ENCODE data around the gene AIF1L. TPM values are rescaled to one million over a fixed set of nuclear protein-coding genes. Genes with fewer than 3 reads are reported as not detected.

The AIF1L gene
- total and polyA plus RNA-seq, 2 experiments from 2014 or later: 4.2 to 6.0 TPM

DNA sequence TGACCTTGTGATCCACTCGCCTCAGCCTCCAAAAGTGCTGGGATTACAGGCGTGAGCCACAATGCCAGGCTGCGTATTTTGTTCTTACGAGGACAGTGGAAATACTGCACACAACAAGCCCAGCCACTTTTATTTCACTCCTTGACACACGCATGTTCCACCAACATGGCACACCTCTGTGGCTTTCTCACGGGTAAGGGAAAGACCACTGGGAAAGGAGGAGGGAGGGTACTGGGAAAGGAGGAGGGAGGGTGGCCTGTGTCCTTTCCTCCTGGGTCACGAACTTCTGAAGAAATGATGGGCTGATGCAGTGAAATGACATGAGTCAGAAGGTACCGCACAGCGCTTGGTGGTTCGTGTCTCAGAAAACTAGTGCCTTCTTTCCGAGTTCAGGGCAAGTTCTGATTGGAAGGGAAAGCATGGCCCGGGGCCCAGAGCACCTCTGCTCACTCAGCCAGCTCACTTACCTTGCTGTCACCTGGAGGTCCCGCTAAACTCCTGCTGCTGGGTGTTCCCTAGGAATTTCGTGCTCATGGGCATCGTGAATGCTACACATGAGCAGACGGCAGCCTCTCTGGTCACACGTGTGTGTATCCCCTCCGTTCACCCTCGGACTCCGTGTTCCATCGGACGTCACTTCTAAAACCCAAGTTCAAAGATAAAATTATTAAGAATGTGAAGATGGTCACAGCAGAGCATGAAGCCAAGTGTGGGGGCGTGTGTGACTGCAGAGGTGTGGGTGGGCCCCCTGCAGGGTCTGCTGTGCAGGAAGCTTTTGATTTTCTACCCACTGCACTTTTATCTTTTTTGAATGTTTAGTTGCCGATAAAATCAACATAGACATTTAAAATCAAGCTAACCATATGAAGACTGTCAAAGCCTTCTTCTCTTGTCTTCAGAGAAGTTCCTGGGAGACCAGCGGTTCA is 44.5 kb upstream of the AIF1L start:
- H3K27me3 ChIP-seq: no peaks in the 10 kb centered on the region
- H3K27ac ChIP-seq: no peak overlapping the region
- H4K20me1 ChIP-seq (ENCODE audit: insufficient read depth, poor library complexity, severe bottlenecking): no peaks in the 10 kb centered on the region
- WGBS (ENCODE audit: low lambda C conversion rate, missing lambda C conversion rate): 90% methylated on average over 25 of the region's 25 CpGs
- H3K9me3 ChIP-seq (ENCODE audit: low read depth): no peaks in the 10 kb centered on the region
- H2AFZ ChIP-seq: no peak overlapping the region
- DNase-seq (ENCODE audit: low spot score): no peak
- H3K4me2 ChIP-seq: no peak overlapping the region
- H3K79me2 ChIP-seq: no peaks in the 10 kb centered on the region
- TF ChIP-seq EZH2phosphoT487 (IDR thresholded peaks at IDR 0.05; ENCODE audit: low read depth, severe bottlenecking, unreplicated experiment): no peak
- TF ChIP-seq EZH2 (IDR thresholded peaks at IDR 0.05; ENCODE audit: borderline replicate concordance): no peak
- TF ChIP-seq, protein P1, sequence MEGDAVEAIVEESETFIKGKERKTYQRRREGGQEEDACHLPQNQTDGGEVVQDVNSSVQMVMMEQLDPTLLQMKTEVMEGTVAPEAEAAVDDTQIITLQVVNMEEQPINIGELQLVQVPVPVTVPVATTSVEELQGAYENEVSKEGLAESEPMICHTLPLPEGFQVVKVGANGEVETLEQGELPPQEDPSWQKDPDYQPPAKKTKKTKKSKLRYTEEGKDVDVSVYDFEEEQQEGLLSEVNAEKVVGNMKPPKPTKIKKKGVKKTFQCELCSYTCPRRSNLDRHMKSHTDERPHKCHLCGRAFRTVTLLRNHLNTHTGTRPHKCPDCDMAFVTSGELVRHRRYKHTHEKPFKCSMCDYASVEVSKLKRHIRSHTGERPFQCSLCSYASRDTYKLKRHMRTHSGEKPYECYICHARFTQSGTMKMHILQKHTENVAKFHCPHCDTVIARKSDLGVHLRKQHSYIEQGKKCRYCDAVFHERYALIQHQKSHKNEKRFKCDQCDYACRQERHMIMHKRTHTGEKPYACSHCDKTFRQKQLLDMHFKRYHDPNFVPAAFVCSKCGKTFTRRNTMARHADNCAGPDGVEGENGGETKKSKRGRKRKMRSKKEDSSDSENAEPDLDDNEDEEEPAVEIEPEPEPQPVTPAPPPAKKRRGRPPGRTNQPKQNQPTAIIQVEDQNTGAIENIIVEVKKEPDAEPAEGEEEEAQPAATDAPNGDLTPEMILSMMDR (IDR thresholded peaks at IDR 0.05; ENCODE audit: poor library complexity): no peak
- H3K4me3 ChIP-seq: no peak overlapping the region
- no peaks in the 10 kb centered on the region for H3K4me1 ChIP-seq (ENCODE audit: insufficient read depth)
- H3K36me3 ChIP-seq (replicated peaks; ENCODE audit: insufficient read depth, low read depth): no peaks in the 10 kb centered on the region
- no peaks in the 10 kb centered on the region for H3K9me2 ChIP-seq (replicated peaks; ENCODE audit: insufficient read depth)

DNA sequence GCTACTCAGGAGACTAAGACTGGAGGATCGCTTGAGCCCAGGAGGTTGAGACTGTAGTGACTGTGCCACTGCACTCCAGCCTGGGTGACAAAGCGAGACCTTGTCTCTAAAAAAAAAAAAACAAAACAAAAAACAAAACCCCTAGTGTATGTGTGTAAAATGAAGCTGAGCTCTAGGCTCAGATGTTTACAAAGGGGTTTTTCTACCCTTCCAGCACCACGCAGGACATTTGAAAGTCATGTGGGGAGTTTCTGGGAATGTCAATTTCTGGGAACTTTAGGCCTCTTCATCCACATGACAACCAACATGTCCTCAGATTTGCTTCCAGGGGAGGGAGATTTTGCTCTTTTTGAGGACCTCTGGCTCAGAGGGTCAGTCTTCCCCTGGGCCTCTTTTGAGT is 42.4 kb upstream of the AIF1L start:
- WGBS (ENCODE audit: low lambda C conversion rate, missing lambda C conversion rate): 94% methylated on average over 3 of the region's 3 CpGs
- no peaks in the 10 kb centered on the region for H3K9me3 ChIP-seq (ENCODE audit: low read depth)
- H3K4me3 ChIP-seq: no peak overlapping the region
- no peaks in the 10 kb centered on the region for H3K4me1 ChIP-seq (ENCODE audit: insufficient read depth)
- H3K36me3 ChIP-seq (replicated peaks; ENCODE audit: insufficient read depth, low read depth): no peaks in the 10 kb centered on the region
- no peaks in the 10 kb centered on the region for H3K27me3 ChIP-seq
- H2AFZ ChIP-seq: no peak overlapping the region
- no peak for DNase-seq (ENCODE audit: low spot score)
- no peak overlapping the region for H3K27ac ChIP-seq
- H3K9me2 ChIP-seq (replicated peaks; ENCODE audit: insufficient read depth): no peaks in the 10 kb centered on the region
- no peak overlapping the region for H3K4me2 ChIP-seq
- TF ChIP-seq, protein P1 (IDR thresholded peaks at IDR 0.05; ENCODE audit: poor library complexity): no peak
- TF ChIP-seq EZH2 (IDR thresholded peaks at IDR 0.05; ENCODE audit: borderline replicate concordance) (no peak), EZH2phosphoT487 (IDR thresholded peaks at IDR 0.05; ENCODE audit: low read depth, severe bottlenecking, unreplicated experiment) (no peak)
- no peaks in the 10 kb centered on the region for H4K20me1 ChIP-seq (ENCODE audit: insufficient read depth, poor library complexity, severe bottlenecking)
- no peaks in the 10 kb centered on the region for H3K79me2 ChIP-seq

DNA sequence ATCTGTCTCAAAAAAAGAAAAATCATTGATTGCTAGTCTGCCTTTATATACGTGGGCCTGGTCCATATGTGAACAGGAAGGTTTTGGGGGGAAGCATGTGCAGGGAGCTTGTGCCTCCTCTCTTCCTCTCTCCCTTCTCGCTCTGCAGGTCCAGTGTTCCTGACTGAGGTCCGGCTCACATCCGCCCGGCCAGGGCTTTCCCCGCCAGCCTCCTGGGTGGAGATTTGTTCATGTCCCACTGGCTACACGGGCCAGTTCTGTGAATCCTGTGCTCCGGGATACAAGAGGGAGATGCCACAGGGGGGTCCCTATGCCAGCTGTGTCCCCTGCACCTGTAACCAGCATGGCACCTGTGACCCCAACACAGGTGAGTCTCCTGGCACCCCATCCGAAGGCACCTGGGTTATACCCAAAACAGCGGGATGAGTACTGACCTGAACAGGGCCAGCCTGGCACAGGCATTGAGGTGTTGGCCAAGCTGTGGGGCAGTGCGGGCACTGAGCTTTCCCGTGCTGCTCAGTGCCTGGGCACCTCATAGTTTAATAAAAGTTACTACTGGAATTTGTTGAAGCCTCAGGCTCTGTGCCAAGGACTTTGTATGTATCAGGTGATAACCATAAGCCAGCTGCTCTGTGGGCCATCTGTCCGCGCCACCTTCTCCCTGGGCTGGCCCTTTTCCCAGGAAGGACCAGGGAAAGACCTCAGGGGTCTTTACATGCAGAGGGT is 39.4 kb upstream of the AIF1L start:
- no peaks in the 10 kb centered on the region for H3K9me2 ChIP-seq (replicated peaks; ENCODE audit: insufficient read depth)
- no peak overlapping the region for H2AFZ ChIP-seq
- WGBS (ENCODE audit: low lambda C conversion rate, missing lambda C conversion rate): 95% methylated on average over 14 of the region's 14 CpGs
- no peaks in the 10 kb centered on the region for H3K27me3 ChIP-seq
- no peak for DNase-seq (ENCODE audit: low spot score)
- no peak for TF ChIP-seq EZH2 (IDR thresholded peaks at IDR 0.05; ENCODE audit: borderline replicate concordance)
- no peak overlapping the region for H3K4me2 ChIP-seq
- no peaks in the 10 kb centered on the region for H3K36me3 ChIP-seq (replicated peaks; ENCODE audit: insufficient read depth, low read depth)
- H4K20me1 ChIP-seq (ENCODE audit: insufficient read depth, poor library complexity, severe bottlenecking): no peaks in the 10 kb centered on the region
- H3K4me1 ChIP-seq (ENCODE audit: insufficient read depth): no peaks in the 10 kb centered on the region
- no peaks in the 10 kb centered on the region for H3K9me3 ChIP-seq (ENCODE audit: low read depth)
- H3K27ac ChIP-seq: no peak overlapping the region
- no peaks in the 10 kb centered on the region for H3K79me2 ChIP-seq
- no peak overlapping the region for H3K4me3 ChIP-seq
